Measurements from ENCODE around the gene RPP21.
"Not testable (repeated sequence)": the region's sequence is repeated elsewhere in the genome, so short reads cannot be mapped to it uniquely, and the experiment has no call there.

Gene RPP21

DNA sequence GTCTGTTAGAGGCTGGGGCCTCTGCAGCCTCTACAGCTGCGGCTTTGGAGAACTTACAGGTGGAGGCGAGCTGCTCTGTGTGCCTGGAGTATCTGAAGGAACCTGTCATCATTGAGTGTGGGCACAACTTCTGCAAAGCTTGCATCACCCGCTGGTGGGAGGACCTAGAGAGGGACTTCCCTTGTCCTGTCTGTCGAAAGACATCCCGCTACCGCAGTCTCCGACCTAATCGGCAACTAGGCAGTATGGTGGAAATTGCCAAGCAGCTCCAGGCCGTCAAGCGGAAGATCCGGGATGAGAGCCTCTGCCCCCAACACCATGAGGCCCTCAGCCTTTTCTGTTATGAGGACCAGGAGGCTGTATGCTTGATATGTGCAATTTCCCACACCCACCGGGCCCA is 15.6 kb upstream of the RPP21 start:
- DNase-seq (ENCODE audit: low spot score) = no peak

DNA sequence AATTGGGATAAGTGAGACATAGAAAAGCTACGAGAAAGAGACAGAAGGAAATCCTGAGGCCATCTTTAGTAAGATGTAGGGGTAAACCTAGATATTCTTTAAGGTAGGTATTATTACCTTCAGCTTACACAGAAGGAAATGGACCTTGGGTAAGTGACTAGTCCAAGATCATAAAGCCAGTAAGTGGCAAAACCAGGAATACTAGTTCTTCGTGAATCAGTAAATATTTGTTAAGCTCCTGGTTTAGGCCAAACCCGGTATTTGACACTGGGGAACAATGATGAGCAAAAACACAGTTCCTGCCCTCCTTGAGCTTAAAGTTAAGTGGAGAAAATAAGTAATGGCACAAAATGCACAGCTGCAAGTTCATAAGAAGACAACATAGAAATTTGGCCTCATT is 13.0 kb upstream of the RPP21 start:
- DNase-seq (ENCODE audit: low spot score) = no peak

- no peak for DNase-seq (ENCODE audit: low spot score)
These were observed 10.7 kb upstream of the RPP21 start for GRCh38 chr6:30334075-30334783.

DNA sequence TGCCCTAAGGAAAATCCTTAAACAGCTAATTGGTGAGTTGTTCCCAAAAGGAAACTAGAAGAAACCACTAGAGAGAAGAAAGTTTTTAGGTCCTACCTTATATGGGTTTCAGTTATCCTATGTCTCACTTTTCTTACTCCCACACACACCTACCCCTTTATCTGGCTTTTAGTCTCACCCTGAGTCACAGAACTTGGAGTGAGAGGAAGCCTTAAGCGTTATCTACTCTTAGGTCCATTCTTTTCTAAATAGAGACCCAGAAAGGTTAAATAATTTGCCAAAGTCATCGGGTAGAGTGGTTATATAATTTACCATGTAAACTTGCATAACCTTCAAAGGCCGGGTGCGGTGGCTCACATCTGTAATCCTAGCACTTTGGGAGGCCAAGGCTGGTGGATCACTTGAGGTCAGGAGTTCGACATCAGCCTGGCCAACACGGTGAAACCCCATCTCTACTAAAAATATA is 4.3 kb upstream of the RPP21 start:
- no peak for DNase-seq (ENCODE audit: low spot score)

GRCh38 chr6:30341218-30341617 is 3.7 kb upstream of the RPP21 start:
- DNase-seq (ENCODE audit: low spot score) = no peak

DNA sequence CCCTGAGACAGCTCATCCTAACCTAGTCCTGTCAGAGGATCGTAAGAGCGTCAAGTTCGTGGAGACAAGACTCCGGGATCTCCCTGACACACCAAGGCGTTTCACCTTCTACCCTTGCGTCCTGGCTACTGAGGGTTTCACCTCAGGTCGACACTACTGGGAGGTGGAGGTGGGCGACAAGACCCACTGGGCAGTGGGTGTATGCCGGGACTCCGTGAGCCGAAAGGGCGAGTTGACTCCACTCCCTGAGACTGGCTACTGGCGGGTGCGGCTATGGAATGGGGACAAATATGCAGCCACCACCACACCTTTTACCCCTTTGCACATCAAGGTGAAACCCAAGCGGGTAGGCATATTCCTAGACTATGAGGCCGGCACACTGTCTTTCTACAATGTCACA is 3.2 kb upstream of the RPP21 start:
- no peak for DNase-seq (ENCODE audit: low spot score)

- DNase-seq (ENCODE audit: low spot score) = no peak
These were observed 627 bp upstream of the RPP21 start for GRCh38 chr6:30344191-30344867.

- DNase-seq (ENCODE audit: low spot score) = no peak
These were observed 896 bp downstream of the RPP21 start for GRCh38 chr6:30345852-30346251.

GRCh38 chr6:30348957-30349356 is 4.0 kb downstream of the RPP21 start:
- DNase-seq (ENCODE audit: low spot score) = no peak

- DNase-seq (ENCODE audit: low spot score) = no peak
These were observed 4.6 kb downstream of the RPP21 start for GRCh38 chr6:30349421-30350177.

GRCh38 chr6:30350524-30350923 is 5.6 kb downstream of the RPP21 start:
- no peak for DNase-seq (ENCODE audit: low spot score)

DNA sequence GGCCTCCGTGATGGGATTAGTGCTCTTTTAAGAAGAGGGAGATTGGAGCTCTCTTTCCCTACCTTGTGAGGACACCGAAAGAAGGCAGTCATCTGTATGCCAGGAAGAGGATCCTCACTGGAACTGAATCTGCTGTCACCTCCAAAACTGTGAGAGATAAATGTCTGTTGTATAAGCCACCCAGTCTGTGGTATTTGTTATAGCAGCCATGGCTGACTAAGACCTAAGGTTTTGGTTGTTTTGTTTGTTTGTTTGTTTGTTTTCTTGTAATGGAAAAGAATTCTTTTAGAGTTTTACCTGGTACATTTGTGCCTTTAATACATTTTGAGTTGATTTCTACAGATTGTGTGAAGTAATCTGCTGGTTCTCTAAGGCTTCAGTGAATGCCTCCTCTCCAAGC is 7.6 kb downstream of the RPP21 start:
- no peak for DNase-seq (ENCODE audit: low spot score)

DNA sequence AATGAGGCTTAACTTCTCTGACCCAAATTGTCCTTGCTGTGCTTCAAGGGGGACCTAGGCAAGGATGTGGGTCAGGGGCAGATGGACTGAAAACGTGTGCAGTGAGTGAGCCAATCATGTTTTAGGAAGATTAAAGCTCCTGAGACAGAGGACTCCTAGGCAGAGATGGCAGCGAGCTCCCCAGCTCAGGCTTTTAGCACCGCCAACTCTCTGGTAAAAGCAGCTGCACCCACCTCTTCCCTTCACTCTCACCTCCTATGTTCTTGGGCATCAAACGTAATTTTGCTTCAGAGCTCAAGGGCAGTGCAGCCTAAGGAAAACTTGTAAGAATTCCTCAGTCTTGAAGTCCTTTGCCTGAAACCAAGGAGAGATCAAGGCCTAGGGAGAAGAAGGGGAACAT is 10.3 kb downstream of the RPP21 start:
- DNase-seq (ENCODE audit: low spot score) = peak; percentile 28

GRCh38 chr6:30356536-30356935 is 11.6 kb downstream of the RPP21 start:
- DNase-seq (ENCODE audit: low spot score) = no peak

GRCh38 chr6:30357678-30358540 is 13.0 kb downstream of the RPP21 start:
- DNase-seq (ENCODE audit: low spot score) = peak; percentile 79

DNA sequence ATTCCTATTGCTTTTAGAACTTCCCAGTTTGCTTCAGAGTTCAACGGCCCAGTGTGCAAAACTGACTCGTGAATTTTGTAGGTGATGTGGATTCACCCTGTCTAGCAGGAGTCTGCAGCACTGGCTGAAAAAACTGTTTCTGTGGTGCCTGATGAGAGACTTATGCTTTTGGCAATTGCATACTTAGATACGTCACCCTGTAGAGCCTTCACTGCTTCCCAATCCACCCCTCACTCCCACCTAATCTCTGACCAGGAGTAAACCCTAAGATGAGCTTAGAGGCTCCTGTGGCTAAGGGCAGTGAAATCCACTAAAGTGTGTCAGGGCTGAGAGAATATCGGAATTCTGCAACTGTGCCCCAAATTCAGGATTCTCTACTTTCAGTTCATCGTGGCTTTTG is 14.3 kb downstream of the RPP21 start:
- no peak for DNase-seq (ENCODE audit: low spot score)

GRCh38 chr6:30360139-30360538 is 15.2 kb downstream of the RPP21 start:
- DNase-seq (ENCODE audit: low spot score) = no peak

- no peak for DNase-seq (ENCODE audit: low spot score)
These were observed 16.7 kb downstream of the RPP21 start for GRCh38 chr6:30361661-30362060.

DNA sequence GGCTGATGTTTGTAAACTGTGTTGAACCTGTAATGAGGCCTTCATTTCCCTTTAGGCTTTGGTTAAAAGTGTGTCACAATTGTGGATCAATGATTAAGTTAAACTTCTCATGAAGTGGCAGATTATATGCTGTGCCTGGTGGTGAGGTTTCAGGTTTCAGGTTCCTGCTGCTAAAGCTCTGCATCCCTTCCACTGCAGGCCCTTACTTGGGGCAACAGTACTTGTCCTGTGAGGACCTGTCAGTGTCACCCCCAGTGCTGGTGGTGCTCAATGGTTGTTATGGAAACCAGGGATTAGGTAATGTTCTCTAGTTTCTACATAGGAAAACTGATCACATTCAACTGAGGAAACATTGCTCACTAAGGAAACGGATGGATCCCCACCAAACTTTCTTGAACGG is 18.5 kb downstream of the RPP21 start:
- no peak for DNase-seq (ENCODE audit: low spot score)

DNA sequence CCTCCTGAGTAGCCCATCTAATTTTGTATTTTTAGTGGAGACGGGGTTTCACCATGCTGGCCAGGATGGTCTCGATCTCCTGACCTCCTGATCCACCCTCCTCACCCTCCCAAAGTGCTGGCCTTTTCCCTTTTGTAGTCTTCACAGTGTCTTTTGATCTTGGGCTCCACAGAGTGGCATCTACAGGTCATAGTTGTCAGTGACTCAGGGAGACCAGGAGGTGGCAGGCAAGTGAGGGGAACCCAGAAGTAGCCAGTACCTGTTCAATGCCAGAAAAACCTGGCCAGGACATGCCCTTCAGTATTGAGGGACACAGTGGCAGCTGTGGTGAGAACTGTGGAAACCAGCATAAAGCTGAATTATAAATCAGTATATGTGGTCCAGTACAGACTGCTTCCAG is 19.6 kb downstream of the RPP21 start:
- DNase-seq (ENCODE audit: low spot score) = no peak

DNA sequence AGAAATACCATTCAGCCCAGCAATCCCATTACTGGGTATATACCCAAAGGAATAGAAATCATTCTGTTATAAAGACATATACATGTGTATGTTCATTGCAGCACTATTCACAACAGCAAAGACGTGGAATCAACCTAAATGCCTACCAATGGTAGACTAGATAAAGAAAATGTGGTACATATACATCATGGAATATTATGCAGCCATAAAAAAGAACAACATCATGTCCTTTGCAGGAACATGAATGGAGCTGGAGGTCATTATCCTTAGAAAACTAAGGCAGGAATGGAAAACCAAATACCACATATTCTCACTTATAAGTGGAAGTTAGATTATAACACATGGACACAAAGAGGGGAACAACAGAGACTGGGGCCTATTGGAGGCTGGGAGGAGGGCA is 24.3 kb downstream of the RPP21 start:
- not testable (repeated sequence) for DNase-seq (ENCODE audit: low spot score)

DNA sequence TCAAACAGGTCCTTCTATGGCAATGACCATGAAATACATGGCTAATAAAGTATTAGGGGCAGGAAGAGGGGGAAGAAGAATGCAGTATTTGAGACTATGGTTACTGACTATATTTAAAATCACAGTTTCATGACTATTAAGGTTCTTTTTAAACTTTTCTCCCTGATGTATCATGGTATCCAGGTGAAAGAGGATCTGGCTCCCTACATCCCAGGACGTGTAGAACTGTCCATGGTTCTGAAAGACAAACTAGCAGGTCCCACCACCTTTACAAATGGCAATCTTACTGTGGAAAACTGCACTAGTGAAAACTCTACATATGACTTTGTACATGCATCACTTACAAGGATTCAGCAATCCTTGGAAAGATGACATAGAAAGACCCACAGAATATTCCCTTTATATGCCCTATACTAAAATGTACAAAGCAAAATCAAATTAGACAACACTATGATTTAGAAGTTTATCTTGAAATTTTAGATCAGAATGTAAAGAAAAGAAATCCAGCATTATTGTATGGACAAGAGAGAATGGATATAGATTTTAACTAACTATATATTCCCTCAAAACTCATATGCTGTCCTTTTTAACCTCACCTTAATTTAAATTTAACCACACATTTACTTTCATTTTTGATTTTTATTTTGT is 33.5 kb downstream of the RPP21 start:
- DNase-seq (ENCODE audit: low spot score) = no peak

Measured in putamen (tissue), 1 donor.